ENCODE data around the gene GAP43.

Gene GAP43

DNA sequence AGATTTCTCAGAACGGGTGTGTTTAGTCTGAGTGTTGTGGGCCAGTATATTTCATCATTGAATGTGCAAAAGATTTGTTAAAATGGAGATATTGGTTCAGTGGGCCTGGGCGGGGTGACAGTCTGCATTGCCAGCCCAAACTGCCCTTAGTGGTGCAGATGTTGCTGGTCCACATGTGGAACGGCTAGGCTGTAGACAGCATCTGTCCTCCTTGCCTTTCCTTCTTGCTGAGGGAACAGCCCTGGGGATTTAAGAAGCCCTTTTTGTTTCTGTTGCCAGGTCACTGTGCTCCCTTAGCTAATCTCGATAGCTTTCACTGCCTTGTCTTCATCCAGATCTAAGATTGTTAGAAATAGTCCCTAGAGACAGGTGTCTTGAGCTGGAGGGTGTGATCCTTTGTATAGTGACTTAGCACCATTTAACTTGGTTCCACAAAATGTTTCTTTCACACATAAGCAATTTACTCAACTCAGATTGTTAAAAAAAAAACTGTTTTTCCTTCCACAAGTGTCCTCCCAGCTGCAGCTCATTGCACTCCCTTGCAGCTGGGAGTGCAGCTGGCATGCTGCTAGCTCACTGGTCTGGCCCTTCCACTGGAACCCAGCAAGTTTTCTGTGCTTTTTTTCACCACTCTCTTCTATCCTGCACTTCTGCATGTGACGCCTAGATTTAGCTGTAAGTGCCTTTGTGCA is 37.5 kb downstream of the GAP43 start:
- H3K36me3 ChIP-seq (ENCODE audit: insufficient read depth, low read length), result no peaks in the 10 kb centered on the region
- no peaks in the 10 kb centered on the region for H3K9me3 ChIP-seq (ENCODE audit: insufficient read depth, low read depth, low read length)
- no peaks in the 10 kb centered on the region for H3K27me3 ChIP-seq (ENCODE audit: insufficient read depth, low read length, poor library complexity, severe bottlenecking)
- peaks cover 30% of the 10 kb centered on the region for H3K4me1 ChIP-seq (ENCODE audit: insufficient read depth, low read length, poor library complexity, severe bottlenecking)
- H3F3A ChIP-seq (ENCODE audit: low read depth), result peaks cover 10% of the 10 kb centered on the region; the same call in 1 of the 2 replicates
- H3K79me2 ChIP-seq (ENCODE audit: insufficient read depth, low read length), result no peaks in the 10 kb centered on the region
- no peak overlapping the region for H3K9ac ChIP-seq (ENCODE audit: low read depth, low read length, poor library complexity, severe bottlenecking)
- H3K9me2 ChIP-seq (replicated peaks; ENCODE audit: low read depth, low read length), result no peaks in the 10 kb centered on the region
- no peak overlapping the region for H3K4me2 ChIP-seq (ENCODE audit: low read depth, low read length, poor library complexity, severe bottlenecking)
- no peak overlapping the region for H3K4me3 ChIP-seq (ENCODE audit: low read length, poor library complexity, severe bottlenecking)
- H2AFZ ChIP-seq (ENCODE audit: low read length), result no peak overlapping the region
- no peaks in the 10 kb centered on the region for H4K20me1 ChIP-seq (ENCODE audit: insufficient read depth, low read length, poor library complexity, severe bottlenecking)
- TF ChIP-seq EZH2phosphoT487 (IDR thresholded peaks at IDR 0.05; ENCODE audit: borderline replicate concordance), result no peak
- TF ChIP-seq CTCF (conservative IDR thresholded peaks at IDR 0.05; ENCODE audit: low read length), result no peak

- Histone ChIP-seq H3F3A (ENCODE audit: low read depth) (peaks cover 10% of the 10 kb centered on the region; the same call in 1 of the 2 replicates), H2AFZ (ENCODE audit: low read length) (no peak overlapping the region), H3K4me2 (ENCODE audit: low read depth, low read length, poor library complexity, severe bottlenecking) (no peak overlapping the region), H3K9me3 (ENCODE audit: insufficient read depth, low read depth, low read length) (no peaks in the 10 kb centered on the region), H3K9me2 (replicated peaks; ENCODE audit: low read depth, low read length) (no peaks in the 10 kb centered on the region), H3K27me3 (ENCODE audit: insufficient read depth, low read length, poor library complexity, severe bottlenecking) (no peaks in the 10 kb centered on the region), H3K4me3 (ENCODE audit: low read length, poor library complexity, severe bottlenecking) (no peak overlapping the region), H3K4me1 (ENCODE audit: insufficient read depth, low read length, poor library complexity, severe bottlenecking) (peaks cover 24% of the 10 kb centered on the region), H3K79me2 (ENCODE audit: insufficient read depth, low read length) (no peaks in the 10 kb centered on the region), H4K20me1 (ENCODE audit: insufficient read depth, low read length, poor library complexity, severe bottlenecking) (no peaks in the 10 kb centered on the region), H3K9ac (ENCODE audit: low read depth, low read length, poor library complexity, severe bottlenecking) (no peak overlapping the region), H3K36me3 (ENCODE audit: insufficient read depth, low read length) (no peaks in the 10 kb centered on the region)
- TF ChIP-seq CTCF (conservative IDR thresholded peaks at IDR 0.05; ENCODE audit: low read length) (no peak), EZH2phosphoT487 (IDR thresholded peaks at IDR 0.05; ENCODE audit: borderline replicate concordance) (no peak)
Observed at GRCh38 chr3:115662356-115662755, 39.0 kb downstream of the GAP43 start.

- Histone ChIP-seq H2AFZ (ENCODE audit: low read length) (no peak overlapping the region), H3K4me3 (ENCODE audit: low read length, poor library complexity, severe bottlenecking) (no peak overlapping the region), H3K9me3 (ENCODE audit: insufficient read depth, low read depth, low read length) (no peaks in the 10 kb centered on the region), H3K79me2 (ENCODE audit: insufficient read depth, low read length) (no peaks in the 10 kb centered on the region), H3K9ac (ENCODE audit: low read depth, low read length, poor library complexity, severe bottlenecking) (no peak overlapping the region), H3K27me3 (ENCODE audit: insufficient read depth, low read length, poor library complexity, severe bottlenecking) (no peaks in the 10 kb centered on the region), H4K20me1 (ENCODE audit: insufficient read depth, low read length, poor library complexity, severe bottlenecking) (no peaks in the 10 kb centered on the region), H3K9me2 (replicated peaks; ENCODE audit: low read depth, low read length) (no peaks in the 10 kb centered on the region), H3F3A (ENCODE audit: low read depth) (peaks cover 10% of the 10 kb centered on the region; the same call in 1 of the 2 replicates), H3K4me2 (ENCODE audit: low read depth, low read length, poor library complexity, severe bottlenecking) (no peak overlapping the region), H3K36me3 (ENCODE audit: insufficient read depth, low read length) (no peaks in the 10 kb centered on the region), H3K4me1 (ENCODE audit: insufficient read depth, low read length, poor library complexity, severe bottlenecking) (peaks cover 18% of the 10 kb centered on the region)
- no peak for TF ChIP-seq EZH2phosphoT487 (IDR thresholded peaks at IDR 0.05; ENCODE audit: borderline replicate concordance)
- TF ChIP-seq CTCF (conservative IDR thresholded peaks at IDR 0.05; ENCODE audit: low read length), result no peak
Observed at GRCh38 chr3:115663414-115663813, 40.1 kb downstream of the GAP43 start.

Measured in Loucy (cell line).